ENCODE results near the gene SLAMF9.

DNA sequence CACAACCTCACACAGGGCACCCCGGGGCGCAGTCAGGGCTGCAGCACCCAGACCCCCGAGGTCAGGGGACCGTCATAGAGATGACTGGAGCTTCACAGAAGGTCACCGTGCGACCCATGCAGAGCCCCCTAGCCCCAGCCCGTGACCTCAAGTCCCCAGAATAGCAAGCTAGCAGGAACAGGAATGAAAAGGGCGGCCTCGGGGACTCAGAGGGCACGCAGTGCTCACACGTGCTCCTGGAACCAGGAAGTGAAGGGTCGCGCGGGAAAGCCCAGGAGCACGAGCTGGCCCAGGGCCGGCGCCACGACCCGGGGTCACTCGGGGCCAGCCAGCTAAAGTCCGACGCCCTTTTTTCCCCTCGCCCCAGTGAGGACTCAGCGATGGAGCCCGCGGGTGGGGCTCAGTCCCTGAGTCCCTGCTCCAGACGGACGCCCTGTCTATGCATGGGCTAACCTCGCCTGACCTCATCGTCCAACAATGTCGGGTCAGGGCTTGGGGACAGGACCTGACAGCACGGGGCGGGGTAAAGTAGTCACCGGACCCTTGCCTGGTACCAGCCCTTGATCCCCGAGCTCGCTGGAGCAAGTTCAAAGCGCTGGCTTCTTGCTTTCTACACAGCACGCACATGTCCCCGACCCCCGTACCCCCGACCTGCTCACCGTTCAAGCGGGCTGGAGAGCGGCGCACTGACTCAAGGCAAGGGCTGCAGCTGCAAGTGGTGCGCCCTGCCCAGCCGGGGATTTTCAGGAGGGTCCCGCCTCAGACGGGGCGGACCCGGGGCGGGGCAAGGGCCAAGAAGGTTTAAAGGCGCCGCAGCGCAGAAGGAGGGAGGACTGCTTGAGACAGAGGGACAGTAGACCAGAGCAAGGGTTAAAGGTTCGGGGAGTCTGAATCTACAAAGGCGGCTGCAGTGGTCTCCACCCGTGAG, 29.0 kb downstream of the SLAMF9 start, which contains the start of gene TAGLN2:
- TF ChIP-seq, protein P1, sequence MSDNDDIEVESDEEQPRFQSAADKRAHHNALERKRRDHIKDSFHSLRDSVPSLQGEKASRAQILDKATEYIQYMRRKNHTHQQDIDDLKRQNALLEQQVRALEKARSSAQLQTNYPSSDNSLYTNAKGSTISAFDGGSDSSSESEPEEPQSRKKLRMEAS (IDR thresholded peaks at IDR 0.05): peak; percentile 90
- TF ChIP-seq EP300 (IDR thresholded peaks at IDR 0.05): 0 out of 5 replicates have a peak, but pooled peaks of 1 of the 2 experiments have one; percentile 4
- TF ChIP-seq, protein P2, sequence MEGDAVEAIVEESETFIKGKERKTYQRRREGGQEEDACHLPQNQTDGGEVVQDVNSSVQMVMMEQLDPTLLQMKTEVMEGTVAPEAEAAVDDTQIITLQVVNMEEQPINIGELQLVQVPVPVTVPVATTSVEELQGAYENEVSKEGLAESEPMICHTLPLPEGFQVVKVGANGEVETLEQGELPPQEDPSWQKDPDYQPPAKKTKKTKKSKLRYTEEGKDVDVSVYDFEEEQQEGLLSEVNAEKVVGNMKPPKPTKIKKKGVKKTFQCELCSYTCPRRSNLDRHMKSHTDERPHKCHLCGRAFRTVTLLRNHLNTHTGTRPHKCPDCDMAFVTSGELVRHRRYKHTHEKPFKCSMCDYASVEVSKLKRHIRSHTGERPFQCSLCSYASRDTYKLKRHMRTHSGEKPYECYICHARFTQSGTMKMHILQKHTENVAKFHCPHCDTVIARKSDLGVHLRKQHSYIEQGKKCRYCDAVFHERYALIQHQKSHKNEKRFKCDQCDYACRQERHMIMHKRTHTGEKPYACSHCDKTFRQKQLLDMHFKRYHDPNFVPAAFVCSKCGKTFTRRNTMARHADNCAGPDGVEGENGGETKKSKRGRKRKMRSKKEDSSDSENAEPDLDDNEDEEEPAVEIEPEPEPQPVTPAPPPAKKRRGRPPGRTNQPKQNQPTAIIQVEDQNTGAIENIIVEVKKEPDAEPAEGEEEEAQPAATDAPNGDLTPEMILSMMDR (IDR thresholded peaks at IDR 0.05): no peak
- TF ChIP-seq RNF2 (IDR thresholded peaks at IDR 0.05; ENCODE audit: borderline replicate concordance, low read depth): no peak

Measured in A549 (cell line).